GM23338 (cell line): ENCODE data around the gene GPATCH11. TPM values are rescaled to one million over a fixed set of nuclear protein-coding genes. Genes with fewer than 3 reads are reported as not detected.

Source experiments
- ATAC-seq: fragments of 200-7000 bp; cut with Tn5 transposase; 3 replicates; pipeline ENCODE4 v1.9.1; 2020
- DNase-seq: peaks from one replicate; pipeline ENCODE4 v3.0.0-alpha.2; 2015; ENCODE audit warnings: low spot score
- H2AFZ ChIP-seq: fragments of 200-600 bp; sonication (generic); 2 replicates; pipeline ENCODE4 v1.8.0; 2016; ENCODE audit warnings: antibody characterized with exemption, mild to moderate bottlenecking, moderate library complexity
- H3F3A ChIP-seq: fragments of 200-600 bp; sonication (generic); replicated peaks from 2 replicates; pipeline ENCODE4 v1.8.0; 2017; ENCODE audit warnings: antibody characterized with exemption, mixed run types, low read depth
- H3K27ac ChIP-seq: fragments of 200-600 bp; sonication (generic); 2 replicates; pipeline ENCODE4 v1.6.1; 2016; ENCODE audit warnings: low read depth
- H3K27me3 ChIP-seq: fragments of 200-600 bp; sonication (generic); 2 replicates; pipeline ENCODE4 v1.8.0; 2016; ENCODE audit warnings: mild to moderate bottlenecking, mixed run types, moderate library complexity; ENCODE audit not compliant: insufficient read depth
- H3K36me3 ChIP-seq: fragments of 200-600 bp; sonication (generic); 2 replicates; pipeline ENCODE4 v1.8.0; 2016; ENCODE audit warnings: mild to moderate bottlenecking; ENCODE audit not compliant: insufficient read depth
- H3K4me1 ChIP-seq: fragments of 200-600 bp; sonication (generic); 2 replicates; pipeline ENCODE4 v1.8.0; 2016; ENCODE audit warnings: mild to moderate bottlenecking, moderate library complexity; ENCODE audit not compliant: insufficient read depth
- H3K4me2 ChIP-seq: fragments of 200-600 bp; sonication (generic); 2 replicates; pipeline ENCODE4 v1.7.1; 2017; ENCODE audit warnings: mixed run types
- H3K4me3 ChIP-seq: fragments of 200-600 bp; sonication (generic); 2 replicates; pipeline ENCODE4 v1.6.1; 2016; ENCODE audit warnings: mixed run types
- H3K79me2 ChIP-seq: fragments of 200-600 bp; sonication (generic); replicated peaks from 2 replicates; pipeline ENCODE4 v1.8.0; 2017; ENCODE audit warnings: mild to moderate bottlenecking; ENCODE audit not compliant: insufficient read depth
- H3K9me2 ChIP-seq: fragments of 200-600 bp; sonication (generic); 2 replicates; pipeline ENCODE4 v1.8.0; 2017; ENCODE audit not compliant: insufficient read depth
- H4K20me1 ChIP-seq: fragments of 200-600 bp; sonication (generic); replicated peaks from 2 replicates; pipeline ENCODE4 v1.8.0; 2017; ENCODE audit warnings: mild to moderate bottlenecking; ENCODE audit not compliant: insufficient read depth
- H3K27ac Mint-ChIP-seq: 2 replicates; pipeline ENCODE4 v1.8.0; 2020; ENCODE audit warnings: inconsistent platforms, mild to moderate bottlenecking, moderate library complexity, mixed read lengths
- H3K27me3 Mint-ChIP-seq: 3 replicates; pipeline ENCODE4 v1.8.0; 2022; ENCODE audit warnings: low read depth, mild to moderate bottlenecking, moderate library complexity, mixed read lengths, inconsistent platforms; ENCODE audit not compliant: insufficient read depth, poor library complexity
- H3K36me3 Mint-ChIP-seq: 3 replicates; pipeline ENCODE4 v1.8.0; 2021; ENCODE audit warnings: low read depth, mild to moderate bottlenecking, inconsistent platforms, moderate library complexity, mixed read lengths
- H3K4me1 Mint-ChIP-seq: 3 replicates; pipeline ENCODE4 v1.8.0; 2020; ENCODE audit warnings: mild to moderate bottlenecking, inconsistent platforms, mixed read lengths
- H3K4me3 Mint-ChIP-seq: 3 replicates; pipeline ENCODE4 v1.8.0; 2021; ENCODE audit warnings: moderate library complexity, mild to moderate bottlenecking, inconsistent platforms, mixed read lengths
- H3K9me3 Mint-ChIP-seq: 3 replicates; pipeline ENCODE4 v1.8.0; 2020; ENCODE audit warnings: moderate library complexity, mild to moderate bottlenecking, inconsistent platforms, mixed read lengths
- CREB1 ChIP-seq: fragments of 250-450 bp; sonication (Bioruptor Pico); IDR thresholded peaks from 2 replicates; pipeline ENCODE4 v1.5.0; 2020; ENCODE audit warnings: low read depth, mild to moderate bottlenecking, moderate library complexity
- CTCF ChIP-seq, 2 experiments: fragments of 200-600 bp in 1 of 2; sonication (generic) in 1 of 2; conservative IDR thresholded peaks; 2 replicates each; pipeline versions ENCODE4 v1.5.1 to v1.6.1; 2016 to 2017; ENCODE audit warnings: antibody characterized with exemption in 2 of 2, low read depth in 2 of 2, mild to moderate bottlenecking in 2 of 2, moderate library complexity in 1 of 2
- ETS1 ChIP-seq: IDR thresholded peaks from 2 replicates; pipeline ENCODE4 v1.6.1; 2016; ENCODE audit warnings: antibody characterized with exemption
- EZH2 ChIP-seq: fragments of 200-600 bp; sonication (generic); IDR thresholded peaks from one replicate; pipeline ENCODE4 v1.8.0; 2017; ENCODE audit warnings: antibody characterized with exemption, mild to moderate bottlenecking, low read depth; ENCODE audit not compliant: unreplicated experiment
- EZH2phosphoT487 ChIP-seq: fragments of 200-600 bp; sonication (generic); IDR thresholded peaks from one replicate; pipeline ENCODE4 v1.8.1; 2018; ENCODE audit warnings: antibody characterized with exemption; ENCODE audit not compliant: unreplicated experiment
- JUNB ChIP-seq: IDR thresholded peaks from one replicate; pipeline ENCODE4 v1.6.1; 2016; ENCODE audit warnings: antibody characterized with exemption; ENCODE audit not compliant: unreplicated experiment
- NANOG ChIP-seq: IDR thresholded peaks from 2 replicates; pipeline ENCODE4 v1.6.1; 2016; ENCODE audit warnings: antibody characterized with exemption, borderline replicate concordance
- POLR2AphosphoS5 ChIP-seq: IDR thresholded peaks from 2 replicates; pipeline ENCODE4 v1.6.1; 2016; ENCODE audit warnings: antibody characterized with exemption, low read depth
- REST ChIP-seq: IDR thresholded peaks from one replicate; pipeline ENCODE4 v1.6.1; 2018; ENCODE audit warnings: antibody characterized with exemption; ENCODE audit not compliant: unreplicated experiment
- STAT1 ChIP-seq: IDR thresholded peaks from one replicate; pipeline ENCODE4 v1.6.1; 2016; ENCODE audit warnings: antibody characterized with exemption; ENCODE audit not compliant: unreplicated experiment
- ZNF114 ChIP-seq: fragments of 250-450 bp; sonication (Bioruptor Pico); IDR thresholded peaks from 2 replicates; pipeline ENCODE4 v1.5.0; 2020; ENCODE audit warnings: mild to moderate bottlenecking, moderate library complexity
- ZNF331 ChIP-seq: fragments of 250-450 bp; sonication (Bioruptor Pico); IDR thresholded peaks from 2 replicates; pipeline ENCODE4 v1.5.0; 2020; ENCODE audit warnings: low read depth, mild to moderate bottlenecking, moderate library complexity
- ZNF462 ChIP-seq: fragments of 250-450 bp; sonication (Bioruptor Pico); IDR thresholded peaks from 2 replicates; pipeline ENCODE4 v1.5.0; 2020; ENCODE audit warnings: mild to moderate bottlenecking, moderate library complexity
- polyA plus RNA-seq: library from polyadenylated mRNA; unstranded; fragments of >200 nt; fragmentation: Nextera tagmentation; extraction: Ambion mirVana; gene quantifications from 2 replicates; pipeline ENCODE4 v1.2.1, GENCODE V29; 2016
- total RNA-seq: library from RNA; depleted of rRNA; stranded (reverse); fragments of >200 nt; shearing (Covaris generic); gene quantifications from 2 replicates; pipeline ENCODE4 v1.2.3, GENCODE V29; 2014

The GPATCH11 gene
- total and polyA plus RNA-seq, 2 experiments from 2014 or later, result 3.5 to 8.0 TPM

- Histone ChIP-seq H4K20me1 (no peaks in the 10 kb centered on the region), H3K27ac (no peak overlapping the region), H3K9me2 (no peaks in the 10 kb centered on the region), H3K27me3 (no peaks in the 10 kb centered on the region), H3K4me2 (no peak overlapping the region), H3K4me3 (no peak overlapping the region), H3K36me3 (no peaks in the 10 kb centered on the region), H3F3A (no peaks in the 10 kb centered on the region), H3K4me1 (peaks cover 2% of the 10 kb centered on the region; the same call in 1 of the 2 replicates), H2AFZ (no peak overlapping the region), H3K79me2 (no peaks in the 10 kb centered on the region)
- TF ChIP-seq ZNF331 (CRISPR knock-in tag), result no peak
- no peak for TF ChIP-seq NANOG
- TF ChIP-seq EZH2, result no peak
- TF ChIP-seq REST, result no peak
- no peak for TF ChIP-seq CTCF (conservative IDR thresholded peaks at IDR 0.05; ENCODE audit: low read depth in 2 of 2)
- no peak for TF ChIP-seq CREB1
- no peak for TF ChIP-seq JUNB
- TF ChIP-seq ZNF462, result no peak
- TF ChIP-seq POLR2AphosphoS5, result no peak
- TF ChIP-seq ETS1, result no peak
- TF ChIP-seq STAT1, result no peak
- no peak for TF ChIP-seq EZH2phosphoT487
- no peak for TF ChIP-seq ZNF114 (CRISPR knock-in tag)
- H3K4me1 Mint-ChIP-seq, result no peaks in the 10 kb centered on the region
- H3K36me3 Mint-ChIP-seq, result no peaks in the 10 kb centered on the region
- H3K27ac Mint-ChIP-seq, result no peak overlapping the region
- H3K4me3 Mint-ChIP-seq, result no peak overlapping the region
- ATAC-seq (no peak), DNase-seq (no peak)
- H3K9me3 Mint-ChIP-seq, result no peaks in the 10 kb centered on the region
- H3K27me3 Mint-ChIP-seq, result peaks cover 2% of the 10 kb centered on the region
Observed at GRCh38 chr2:37090019-37090477, 5.7 kb downstream of the GPATCH11 start.
